Activated CD4-positive, alpha-beta T cell treated with anti-CD3 and anti-CD28 coated beads, Interleukin-2, Interleukin-6, amounts not matched to agents 100 ng/mL and 50 ng/mL, durations not matched to agents 16 hours and 8 hours (primary cell): ENCODE measurements around the gene ADARB2.
"Not testable (repeated sequence)": the region's sequence is repeated elsewhere in the genome, so short reads cannot be mapped to it uniquely, and the experiment has no call there.

ENCODE experiments used
- DNase-seq: peaks from one replicate; pipeline ENCODE4 v3.0.0-alpha.2; 2020

ADARB2 gene

GRCh38 chr10:1232164-1232911, 505.0 kb downstream of the ADARB2 start:
- no peak for DNase-seq

GRCh38 chr10:1230592-1231275, 506.6 kb downstream of the ADARB2 start:
- no peak for DNase-seq

DNA sequence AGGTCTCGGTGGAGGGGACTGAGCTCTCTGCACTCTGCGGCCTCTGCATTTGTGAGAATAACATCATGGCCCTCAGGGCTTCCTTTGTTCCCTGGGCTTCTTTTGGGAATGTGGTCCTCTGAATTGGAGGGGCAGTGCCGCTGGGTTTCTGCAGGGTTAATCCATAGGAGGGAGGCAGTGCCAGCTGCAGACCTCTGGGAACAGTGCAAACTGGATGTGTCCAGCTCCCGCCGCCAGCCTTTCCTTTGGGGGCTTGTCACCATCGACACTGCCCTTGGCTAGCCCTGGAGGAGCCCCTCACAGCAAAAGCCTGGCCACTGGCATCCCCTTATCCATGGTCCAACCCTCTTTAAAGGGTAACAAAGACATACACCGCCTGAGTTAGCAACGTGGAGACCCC, 507.2 kb downstream of the ADARB2 start:
- no peak for DNase-seq

DNA sequence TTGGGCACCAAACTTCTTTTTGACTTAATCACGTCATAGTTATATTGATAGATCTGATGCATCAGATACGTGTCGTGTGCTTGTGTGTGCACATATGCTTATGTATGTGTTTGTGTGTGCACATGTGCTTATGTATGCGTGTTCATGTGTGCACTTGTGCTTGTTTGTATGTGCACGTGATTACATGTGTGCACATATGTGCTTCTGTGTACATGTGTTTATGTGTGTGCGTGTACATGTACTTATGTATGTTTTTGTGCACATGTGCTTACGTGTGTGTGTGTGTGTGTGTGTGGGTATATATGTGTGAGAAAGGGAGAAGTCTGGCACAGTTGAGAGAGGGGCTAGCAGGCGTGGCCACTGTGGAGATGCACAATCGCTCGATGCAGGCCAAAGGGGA, 507.8 kb downstream of the ADARB2 start:
- DNase-seq: no peak

DNA sequence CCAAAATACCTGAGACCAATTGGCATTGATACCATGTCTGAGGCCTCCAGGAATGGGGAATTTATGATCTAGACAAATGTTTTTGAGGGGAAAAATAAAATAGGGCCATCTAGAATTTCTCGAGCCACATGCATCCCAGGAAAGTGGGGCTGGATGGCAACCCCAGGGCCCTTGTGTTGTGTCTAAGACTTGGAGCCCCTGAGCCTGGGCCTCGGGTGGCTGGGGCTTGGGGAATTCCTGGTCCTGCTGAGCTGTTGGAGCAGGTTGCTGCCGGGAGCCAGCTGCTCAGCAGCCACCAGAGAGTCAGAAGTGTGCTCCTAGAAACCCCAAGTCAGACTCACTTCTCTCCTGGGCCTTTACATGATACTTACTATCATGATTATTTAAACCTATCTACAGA, 508.2 kb downstream of the ADARB2 start:
- no peak for DNase-seq

DNA sequence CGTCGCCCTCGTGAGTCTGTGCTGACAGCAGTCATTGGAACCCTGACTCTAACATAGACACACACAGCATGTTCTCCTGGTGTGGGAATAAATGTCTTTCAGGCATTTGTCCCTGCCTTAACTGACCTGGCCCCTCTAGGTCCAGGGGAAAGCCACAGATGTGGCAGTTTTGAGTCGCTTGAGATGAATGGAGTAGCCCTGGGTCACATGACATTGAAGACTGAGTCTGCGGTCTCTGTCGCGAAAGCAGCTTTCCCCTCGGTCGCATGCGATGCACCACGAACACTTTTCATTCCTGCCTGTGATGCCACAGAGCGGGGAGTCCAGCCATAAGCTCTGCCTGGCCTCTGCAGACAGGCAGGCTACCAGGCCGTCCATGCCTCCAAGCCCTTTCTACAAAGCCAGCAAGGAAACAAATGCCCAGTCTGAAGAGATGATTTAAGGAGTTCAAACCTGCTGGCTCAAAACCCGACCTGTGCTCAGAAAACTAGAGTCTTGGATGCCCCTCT, 508.8 kb downstream of the ADARB2 start:
- DNase-seq: no peak

- no peak for DNase-seq
These were observed 509.6 kb downstream of the ADARB2 start for GRCh38 chr10:1227510-1228402.

- DNase-seq: not testable (repeated sequence)
These were observed 510.4 kb downstream of the ADARB2 start for GRCh38 chr10:1226907-1227306.

- not testable (repeated sequence) for DNase-seq
These were observed 517.5 kb downstream of the ADARB2 start for GRCh38 chr10:1219874-1220273.

DNA sequence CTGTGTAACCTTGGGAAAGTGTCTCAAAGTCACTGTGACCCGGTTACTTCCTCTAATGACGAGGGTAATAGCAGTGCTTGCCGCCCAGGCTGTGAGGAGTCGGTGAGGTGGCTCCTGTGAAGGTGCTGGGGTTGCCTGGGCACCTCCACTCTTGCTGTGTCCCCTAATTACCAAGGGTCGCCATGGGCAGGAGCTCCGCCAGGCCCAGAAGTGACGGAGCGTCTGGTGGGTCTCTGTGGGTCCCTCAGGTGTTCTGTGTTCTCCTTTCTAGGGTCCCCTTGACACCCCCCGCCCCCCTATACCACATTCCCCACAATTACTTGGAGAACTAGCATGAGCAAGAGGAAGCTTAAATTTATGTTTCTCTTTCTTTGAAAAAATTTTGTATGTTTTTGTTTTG, 519.7 kb downstream of the ADARB2 start:
- DNase-seq: no peak

DNA sequence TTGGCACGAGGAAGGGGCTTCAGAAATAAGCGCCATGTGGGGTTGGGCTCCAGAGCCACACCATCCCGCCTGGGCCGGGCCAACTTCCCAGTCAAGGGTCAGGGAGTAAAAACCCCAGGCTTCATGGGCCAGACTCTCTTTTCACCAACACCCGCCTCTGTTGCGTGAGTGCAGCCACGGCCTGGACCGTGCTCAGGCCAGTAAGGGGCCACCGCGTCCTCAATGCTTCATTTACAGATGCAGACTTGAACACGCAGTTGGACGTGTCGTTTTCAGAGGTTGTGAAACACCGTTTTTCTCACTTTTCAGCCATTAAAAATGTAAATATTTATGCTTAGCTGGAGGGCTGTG, 520.1 kb downstream of the ADARB2 start:
- no peak for DNase-seq

- no peak for DNase-seq
These were observed 520.6 kb downstream of the ADARB2 start for GRCh38 chr10:1216574-1217236.

DNA sequence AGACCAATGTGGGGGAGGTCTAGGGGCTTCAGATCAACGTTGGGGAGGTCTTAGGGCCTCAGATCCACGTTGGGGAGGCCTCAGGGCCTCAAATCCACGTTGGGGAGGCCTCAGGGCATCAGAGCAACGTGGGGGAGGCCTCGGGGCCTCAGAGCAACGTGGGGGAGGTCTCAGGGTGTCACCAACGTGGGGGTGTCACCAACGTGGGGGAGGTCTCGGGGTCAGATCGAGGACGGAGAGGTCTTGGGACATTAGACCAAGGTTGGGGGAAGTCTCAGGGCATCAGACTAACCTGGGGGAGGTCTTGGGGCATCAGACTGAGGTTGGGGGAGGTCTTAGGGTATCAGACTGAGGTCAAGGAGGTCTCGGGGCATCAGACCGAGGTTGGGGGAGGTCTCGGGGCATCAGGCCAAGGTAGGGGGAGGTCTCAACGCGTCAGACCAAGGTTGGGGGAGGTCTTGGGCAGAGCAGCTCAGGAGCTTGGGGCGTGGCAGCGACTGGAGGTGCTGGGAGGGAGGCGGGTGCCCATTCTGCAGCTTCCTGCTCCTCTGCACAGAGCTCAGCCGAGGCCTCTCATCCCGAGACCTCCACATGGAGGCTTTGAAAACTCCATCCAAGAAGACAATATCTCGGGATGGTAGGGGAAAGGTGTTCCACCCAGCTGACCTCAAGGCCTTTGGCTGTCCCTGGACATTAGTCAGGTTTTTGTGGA, 521.3 kb downstream of the ADARB2 start:
- no peak for DNase-seq

DNA sequence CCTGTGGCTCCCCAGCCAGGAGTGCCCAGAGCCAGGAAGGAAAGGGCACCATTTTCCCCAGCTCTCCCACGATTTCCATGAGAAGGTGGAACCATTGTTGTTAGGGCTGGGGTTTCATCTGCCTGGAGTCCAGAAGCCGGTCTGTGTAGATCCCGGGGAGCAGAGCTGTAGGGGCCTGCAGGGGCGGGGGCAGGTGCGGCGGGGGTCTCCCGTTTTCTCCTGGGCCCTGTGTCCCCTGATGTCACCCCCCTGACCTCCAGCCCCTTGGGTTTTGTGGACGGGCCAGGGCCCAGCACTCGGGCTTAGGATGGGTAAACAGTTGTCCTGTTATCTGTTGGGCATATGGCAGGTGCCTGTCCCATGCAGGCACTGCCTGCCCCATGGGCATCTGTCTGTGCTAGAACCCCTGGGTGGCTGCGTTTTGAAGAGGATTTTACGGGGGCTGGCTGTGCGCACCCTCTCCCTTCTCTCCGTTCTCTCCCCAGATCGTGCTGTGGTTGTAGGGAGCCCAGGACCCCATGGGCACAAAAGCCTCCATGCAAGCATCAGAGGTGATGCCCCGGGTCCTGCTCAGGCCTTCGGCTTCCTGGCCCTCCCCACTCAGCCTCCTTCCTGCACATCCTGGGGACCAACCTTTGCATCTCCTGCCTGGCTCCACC, 522.3 kb downstream of the ADARB2 start:
- DNase-seq: no peak

DNA sequence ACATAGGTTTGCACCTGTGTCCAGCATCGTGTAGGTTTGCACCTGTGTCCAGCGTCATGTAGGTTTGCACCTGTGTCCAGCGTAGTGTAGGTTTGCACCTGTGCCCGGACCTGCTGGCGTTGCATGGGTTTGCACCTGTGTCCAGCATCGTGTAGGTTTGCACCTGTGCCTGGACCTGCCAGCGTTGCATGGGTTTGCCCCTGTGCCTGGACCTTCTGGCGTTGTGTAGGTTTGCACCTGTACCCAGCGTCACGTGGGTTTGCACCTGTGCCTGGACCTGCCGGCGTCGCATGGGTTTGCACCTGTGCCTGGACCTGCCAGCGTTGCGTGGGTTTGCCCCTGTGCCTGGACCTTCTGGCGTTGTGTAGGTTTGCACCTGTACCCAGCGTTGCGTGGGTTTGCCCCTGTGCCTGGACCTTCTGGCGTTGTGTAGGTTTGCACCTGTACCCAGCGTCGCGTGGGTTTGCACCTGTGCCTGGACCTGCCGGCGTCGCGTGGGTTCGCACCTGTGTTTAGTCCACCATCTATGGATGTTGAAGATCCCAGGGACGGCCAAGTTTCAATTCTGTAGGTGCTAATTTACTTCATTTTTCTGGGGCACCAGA, 523.2 kb downstream of the ADARB2 start:
- DNase-seq: no peak

DNA sequence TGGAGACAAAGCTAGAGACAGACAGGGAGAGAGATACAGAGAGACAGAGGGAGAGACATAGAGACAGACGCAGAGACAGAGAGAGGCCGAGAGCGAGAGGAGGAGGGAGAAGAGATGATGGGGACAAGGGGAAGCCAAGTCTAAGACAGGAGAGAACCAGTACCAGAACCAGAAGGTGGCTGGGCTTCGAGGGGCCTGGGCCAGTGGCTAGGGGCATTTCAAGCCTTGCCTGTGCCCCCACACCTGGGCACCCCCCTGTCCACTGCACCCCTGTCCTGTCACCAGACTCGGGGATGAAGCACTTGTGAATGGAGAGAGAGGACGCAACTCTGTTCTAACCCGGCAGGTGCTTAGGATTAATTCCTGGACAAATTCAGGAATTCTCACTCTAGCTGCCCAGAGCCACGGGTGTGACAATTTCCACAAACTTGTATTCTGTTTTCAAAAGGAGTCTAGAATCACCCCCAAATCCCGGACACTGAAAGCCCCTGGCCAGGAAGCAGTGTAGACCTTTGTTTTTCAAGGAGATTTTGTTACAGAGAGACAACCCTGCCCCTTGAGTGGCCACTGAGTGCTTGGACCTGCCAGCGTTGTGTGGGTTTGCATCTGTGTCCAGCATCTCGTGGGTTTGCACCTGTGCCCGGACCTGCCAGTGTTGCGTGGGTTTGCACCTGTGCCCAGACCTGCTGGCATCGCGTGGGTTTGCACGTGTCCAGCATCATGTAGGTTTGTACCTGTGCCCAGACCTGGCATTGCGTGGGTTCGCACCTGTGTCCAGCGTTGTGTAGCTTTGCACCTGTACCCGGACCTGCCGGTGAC, 523.9 kb downstream of the ADARB2 start:
- DNase-seq: no peak

DNA sequence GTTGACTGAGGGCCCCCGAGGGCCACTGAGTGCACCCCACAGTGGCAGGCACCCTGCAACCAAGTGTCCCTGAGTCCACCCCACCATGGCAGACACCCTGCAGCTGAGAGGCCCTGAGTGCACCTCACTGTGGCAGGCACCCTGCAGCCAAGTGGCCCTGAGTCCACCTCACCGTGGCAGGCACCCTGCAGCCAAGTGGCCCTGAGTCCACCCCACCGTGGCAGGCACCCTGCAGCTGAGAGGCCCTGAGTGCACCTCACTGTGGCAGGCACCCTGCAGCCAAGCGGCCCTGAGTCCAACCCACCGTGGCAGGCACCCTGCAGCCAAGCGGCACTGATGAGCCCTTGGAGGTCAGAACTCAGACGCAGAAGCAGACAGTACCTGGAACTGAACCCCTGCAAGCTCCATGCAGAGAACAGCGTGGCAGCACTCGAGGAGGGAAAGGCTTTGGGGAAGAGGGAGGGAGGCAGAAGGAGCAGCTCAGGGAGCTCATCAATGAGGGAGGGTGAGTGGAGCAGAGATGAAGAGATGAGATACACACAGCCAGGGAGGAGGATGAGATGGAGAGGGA, 524.7 kb downstream of the ADARB2 start:
- DNase-seq: no peak

DNA sequence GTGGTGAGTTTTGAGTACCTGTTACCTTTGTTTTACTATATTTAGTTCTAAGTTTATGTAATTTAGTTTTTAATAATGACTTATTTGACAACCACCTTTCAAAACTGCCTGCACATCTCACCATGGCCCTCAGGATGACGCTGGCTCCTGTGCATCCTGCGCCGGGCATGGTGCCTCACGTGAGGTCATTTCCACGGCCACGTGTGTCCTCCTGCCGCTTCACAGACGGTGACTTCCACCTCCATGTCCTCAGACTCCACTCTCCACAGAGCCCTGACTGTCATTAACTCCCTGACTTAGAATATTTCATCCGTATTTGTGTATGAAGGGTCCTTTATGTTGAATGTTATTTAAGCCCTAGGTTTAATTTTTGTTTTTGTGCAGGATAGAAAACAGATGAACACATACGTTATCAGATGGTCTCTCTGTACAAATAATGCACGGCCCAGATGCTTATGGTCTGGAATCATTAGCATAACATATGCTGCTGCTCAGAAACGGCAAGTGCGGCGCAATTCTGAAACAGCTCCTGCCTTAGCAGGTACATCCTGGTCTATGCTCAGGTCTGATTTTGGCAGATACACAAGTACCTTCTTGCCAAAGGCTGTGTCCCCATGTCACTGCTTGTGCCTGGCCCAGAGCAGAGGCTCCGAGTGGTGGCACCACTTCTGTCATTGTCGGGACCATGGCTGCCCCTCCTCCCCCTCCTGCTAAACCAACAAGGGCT, 525.3 kb downstream of the ADARB2 start:
- no peak for DNase-seq

DNA sequence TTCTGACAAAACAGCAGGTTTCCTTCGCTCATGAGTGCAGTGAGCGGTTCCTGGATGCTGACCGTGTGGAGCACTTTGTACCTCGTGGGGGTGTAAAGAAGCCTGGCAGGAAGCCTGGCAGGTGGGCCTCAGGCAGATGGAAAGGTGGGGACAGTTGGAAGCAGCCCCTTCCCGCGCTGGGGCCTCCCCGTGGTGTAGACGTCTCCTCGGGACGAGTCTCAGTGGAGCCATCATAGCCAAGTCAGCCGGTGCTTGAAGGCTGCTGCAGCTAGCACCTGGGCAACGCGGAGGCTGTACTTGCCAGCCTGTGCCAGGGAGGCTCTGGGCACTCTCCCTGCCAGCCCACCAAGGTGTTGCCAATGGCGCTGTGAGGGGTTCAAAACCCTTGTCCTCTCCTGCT, 526.7 kb downstream of the ADARB2 start:
- DNase-seq: no peak
